Measurements from ENCODE around the gene ZNF416. TPM values are rescaled to one million over a fixed set of nuclear protein-coding genes. Genes with fewer than 3 reads are reported as not detected.

ZNF416 gene
- total RNA-seq, 1 experiment from 2014 or later, result 8.7 TPM

DNA sequence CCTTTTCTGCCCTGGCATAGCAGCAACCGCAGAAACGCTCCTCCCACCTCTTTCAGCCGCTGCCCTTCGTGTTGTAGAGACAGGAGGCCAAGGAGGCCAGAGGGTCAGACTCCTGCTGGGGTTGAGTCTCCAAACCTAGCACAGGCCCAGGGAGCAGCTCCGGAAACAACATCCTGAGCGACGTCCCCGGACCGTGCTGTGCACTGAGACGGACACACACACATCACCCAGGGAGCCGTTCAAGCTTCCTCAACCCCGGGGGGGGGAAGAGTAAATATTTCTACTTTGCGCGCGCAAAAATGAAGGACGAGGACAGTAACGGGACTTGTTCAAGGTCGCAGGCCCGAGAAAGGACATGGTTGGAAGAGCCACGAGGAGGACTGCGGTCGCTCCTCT lies 19.7 kb downstream of the ZNF416 start:
- in situ Hi-C loops (cut with HindIII; ENCODE audit: low pct_unique_long_range_greater_than_20kb, low sequenced_read_pairs) (no loop called here), intact Hi-C loops (cut with micrococcal nuclease; ENCODE audit: unreplicated experiment) (no loop called here)
- no peaks in the 10 kb centered on the region for H3K27me3 ChIP-seq (ENCODE audit: control insufficient read depth, insufficient read depth, low read length)
- ATAC-seq (peak; percentile 64), DNase-seq (ENCODE audit: low read depth, low spot score) (no peak)
- H3K4me1 ChIP-seq (ENCODE audit: control insufficient read depth, insufficient read depth, low read length), result peaks cover 7% of the 10 kb centered on the region
- no TSS peak for BruUV-seq (replicated peaks)
- no peak for TF ChIP-seq POLR2AphosphoS5 (IDR thresholded peaks at IDR 0.05; ENCODE audit: low read depth, low read length)
- TF ChIP-seq TCF7L2 (IDR thresholded peaks at IDR 0.05; ENCODE audit: low read depth, low read length), result no peak
- TF ChIP-seq, protein P1, sequence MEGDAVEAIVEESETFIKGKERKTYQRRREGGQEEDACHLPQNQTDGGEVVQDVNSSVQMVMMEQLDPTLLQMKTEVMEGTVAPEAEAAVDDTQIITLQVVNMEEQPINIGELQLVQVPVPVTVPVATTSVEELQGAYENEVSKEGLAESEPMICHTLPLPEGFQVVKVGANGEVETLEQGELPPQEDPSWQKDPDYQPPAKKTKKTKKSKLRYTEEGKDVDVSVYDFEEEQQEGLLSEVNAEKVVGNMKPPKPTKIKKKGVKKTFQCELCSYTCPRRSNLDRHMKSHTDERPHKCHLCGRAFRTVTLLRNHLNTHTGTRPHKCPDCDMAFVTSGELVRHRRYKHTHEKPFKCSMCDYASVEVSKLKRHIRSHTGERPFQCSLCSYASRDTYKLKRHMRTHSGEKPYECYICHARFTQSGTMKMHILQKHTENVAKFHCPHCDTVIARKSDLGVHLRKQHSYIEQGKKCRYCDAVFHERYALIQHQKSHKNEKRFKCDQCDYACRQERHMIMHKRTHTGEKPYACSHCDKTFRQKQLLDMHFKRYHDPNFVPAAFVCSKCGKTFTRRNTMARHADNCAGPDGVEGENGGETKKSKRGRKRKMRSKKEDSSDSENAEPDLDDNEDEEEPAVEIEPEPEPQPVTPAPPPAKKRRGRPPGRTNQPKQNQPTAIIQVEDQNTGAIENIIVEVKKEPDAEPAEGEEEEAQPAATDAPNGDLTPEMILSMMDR (IDR thresholded peaks at IDR 0.05), result no peak
- TF ChIP-seq, protein P2, sequence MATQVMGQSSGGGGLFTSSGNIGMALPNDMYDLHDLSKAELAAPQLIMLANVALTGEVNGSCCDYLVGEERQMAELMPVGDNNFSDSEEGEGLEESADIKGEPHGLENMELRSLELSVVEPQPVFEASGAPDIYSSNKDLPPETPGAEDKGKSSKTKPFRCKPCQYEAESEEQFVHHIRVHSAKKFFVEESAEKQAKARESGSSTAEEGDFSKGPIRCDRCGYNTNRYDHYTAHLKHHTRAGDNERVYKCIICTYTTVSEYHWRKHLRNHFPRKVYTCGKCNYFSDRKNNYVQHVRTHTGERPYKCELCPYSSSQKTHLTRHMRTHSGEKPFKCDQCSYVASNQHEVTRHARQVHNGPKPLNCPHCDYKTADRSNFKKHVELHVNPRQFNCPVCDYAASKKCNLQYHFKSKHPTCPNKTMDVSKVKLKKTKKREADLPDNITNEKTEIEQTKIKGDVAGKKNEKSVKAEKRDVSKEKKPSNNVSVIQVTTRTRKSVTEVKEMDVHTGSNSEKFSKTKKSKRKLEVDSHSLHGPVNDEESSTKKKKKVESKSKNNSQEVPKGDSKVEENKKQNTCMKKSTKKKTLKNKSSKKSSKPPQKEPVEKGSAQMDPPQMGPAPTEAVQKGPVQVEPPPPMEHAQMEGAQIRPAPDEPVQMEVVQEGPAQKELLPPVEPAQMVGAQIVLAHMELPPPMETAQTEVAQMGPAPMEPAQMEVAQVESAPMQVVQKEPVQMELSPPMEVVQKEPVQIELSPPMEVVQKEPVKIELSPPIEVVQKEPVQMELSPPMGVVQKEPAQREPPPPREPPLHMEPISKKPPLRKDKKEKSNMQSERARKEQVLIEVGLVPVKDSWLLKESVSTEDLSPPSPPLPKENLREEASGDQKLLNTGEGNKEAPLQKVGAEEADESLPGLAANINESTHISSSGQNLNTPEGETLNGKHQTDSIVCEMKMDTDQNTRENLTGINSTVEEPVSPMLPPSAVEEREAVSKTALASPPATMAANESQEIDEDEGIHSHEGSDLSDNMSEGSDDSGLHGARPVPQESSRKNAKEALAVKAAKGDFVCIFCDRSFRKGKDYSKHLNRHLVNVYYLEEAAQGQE (IDR thresholded peaks at IDR 0.05; ENCODE audit: insufficient read depth in 1 of 2, low read depth in 2 of 2, low read length in 1 of 2), result no peak
- TF ChIP-seq SIN3A (IDR thresholded peaks at IDR 0.05; ENCODE audit: borderline replicate concordance, insufficient read depth, low read depth, low read length), result no peak
- peak overlapping the region; percentile 79 for H3K27ac ChIP-seq (ENCODE audit: low read length)
- H3K4me3 ChIP-seq (ENCODE audit: low read depth in 2 of 2, low read length in 2 of 2), result peak overlapping the region; percentile 89 to 93
- ChIA-PET POLR2A (no interaction called here), CTCF (no interaction called here)
- H3K9me3 ChIP-seq (ENCODE audit: control insufficient read depth, insufficient read depth, low read depth, low read length), result peaks cover 29% of the 10 kb centered on the region; the same call in 1 of the 2 replicates
- no peaks in the 10 kb centered on the region for H3K36me3 ChIP-seq (ENCODE audit: control insufficient read depth, insufficient read depth, low read length)

DNA sequence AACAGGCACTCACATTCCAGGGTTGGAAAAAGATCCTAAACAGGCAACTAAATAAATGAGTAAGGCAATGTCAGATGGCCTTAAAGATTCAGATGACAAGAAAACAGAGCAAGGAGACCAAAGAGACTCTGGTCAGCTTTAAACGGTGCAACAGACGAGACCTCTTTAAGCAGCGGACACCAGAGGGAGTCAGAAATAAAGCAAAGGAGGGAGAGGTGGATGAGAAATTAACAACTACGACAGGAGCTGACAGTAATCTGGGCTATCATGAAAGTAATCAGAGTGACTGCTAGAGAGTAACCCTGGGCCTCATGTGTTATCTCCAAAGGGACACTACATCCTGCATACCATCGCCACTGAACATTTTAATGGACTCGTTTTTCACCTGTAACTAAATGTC lies 20.2 kb downstream of the ZNF416 start:
- in situ Hi-C loops (cut with HindIII; ENCODE audit: low pct_unique_long_range_greater_than_20kb, low sequenced_read_pairs) (no loop called here), intact Hi-C loops (cut with micrococcal nuclease; ENCODE audit: unreplicated experiment) (no loop called here)
- ChIA-PET POLR2A (no interaction called here), CTCF (no interaction called here)
- H3K27ac ChIP-seq (ENCODE audit: low read length), result peak overlapping the region; percentile 79
- H3K4me1 ChIP-seq (ENCODE audit: control insufficient read depth, insufficient read depth, low read length), result peaks cover 7% of the 10 kb centered on the region
- H3K27me3 ChIP-seq (ENCODE audit: control insufficient read depth, insufficient read depth, low read length), result no peaks in the 10 kb centered on the region
- TF ChIP-seq, protein P1 (IDR thresholded peaks at IDR 0.05), result no peak; the same call in 1 of the 2 replicates
- 0 out of 2 replicates have a peak, but pooled peaks have one; percentile 7 for TF ChIP-seq SIN3A (IDR thresholded peaks at IDR 0.05; ENCODE audit: borderline replicate concordance, insufficient read depth, low read depth, low read length)
- H3K36me3 ChIP-seq (ENCODE audit: control insufficient read depth, insufficient read depth, low read length), result no peaks in the 10 kb centered on the region
- peak overlapping the region; percentile 89 to 93 for H3K4me3 ChIP-seq (ENCODE audit: low read depth in 2 of 2, low read length in 2 of 2)
- peaks cover 29% of the 10 kb centered on the region; the same call in 1 of the 2 replicates for H3K9me3 ChIP-seq (ENCODE audit: control insufficient read depth, insufficient read depth, low read depth, low read length)
- no TSS peak for BruUV-seq (replicated peaks)
- no peak for ATAC-seq
- DNase-seq (ENCODE audit: low read depth, low spot score), result no peak

Measured in Panc1 (cell line).